Amniotic stem cell (primary cell): Measurements from ENCODE around the gene RFXANK.

Source experiments
- DNase-seq: peaks from one replicate; lab custom pipeline; 2025; lab: John Stamatoyannopoulos, UW

RFXANK gene

GRCh38 chr19:19232261-19232721 is 40.2 kb downstream of the RFXANK start:
- DNase-seq, result no peak

GRCh38 chr19:19234220-19234816 is 42.3 kb downstream of the RFXANK start:
- no peak for DNase-seq

GRCh38 chr19:19236173-19236572 is 44.1 kb downstream of the RFXANK start:
- DNase-seq, result no peak

- no peak for DNase-seq
Measured at GRCh38 chr19:19238126-19238894, 46.3 kb downstream of the RFXANK start.

- no peak for DNase-seq
Measured at GRCh38 chr19:19239675-19240074, 47.6 kb downstream of the RFXANK start.

GRCh38 chr19:19240476-19240875 is 48.4 kb downstream of the RFXANK start:
- no peak for DNase-seq

GRCh38 chr19:19250196-19250801 is 58.2 kb downstream of the RFXANK start:
- DNase-seq, result no peak
